Naive B cell (primary cell): ENCODE data around the gene SH2D4B. TPM values are rescaled to one million over a fixed set of nuclear protein-coding genes. Genes with fewer than 3 reads are reported as not detected.

ENCODE experiments used
- ATAC-seq, 2 donors: fragments of 150-1000 bp; cut with Tn5 transposase; 2 replicates each; pipeline ENCODE4 v1.10.0; 2021; ENCODE audit warnings: low read depth in 2 of 2, mild to moderate bottlenecking in 2 of 2, moderate library complexity in 2 of 2
- DNase-seq: peaks from one replicate; pipeline ENCODE4 v3.0.0; 2022
- H3K27ac Mint-ChIP-seq, 6 donors: one replicate each; pipeline ENCODE4 v1.8.0; 2020 to 2022; ENCODE audit warnings: mild to moderate bottlenecking in 6 of 6, mixed read lengths in 6 of 6, moderate library complexity in 5 of 6, inconsistent platforms in 2 of 6
- H3K27me3 Mint-ChIP-seq, 3 donors: one replicate each; pipeline ENCODE4 v1.8.0; 2021 to 2022; ENCODE audit warnings: mixed read lengths in 3 of 3, mild to moderate bottlenecking in 1 of 3
- H3K36me3 Mint-ChIP-seq, 2 donors: one replicate each; pipeline ENCODE4 v1.8.0; 2020 to 2022; ENCODE audit warnings: mixed read lengths in 2 of 2, inconsistent platforms in 1 of 2, mild to moderate bottlenecking in 1 of 2
- H3K4me1 Mint-ChIP-seq, 3 donors: one replicate each; pipeline ENCODE4 v1.8.0; 2020 to 2022; ENCODE audit warnings: mixed read lengths in 3 of 3, inconsistent platforms in 1 of 3, mild to moderate bottlenecking in 1 of 3, moderate library complexity in 1 of 3
- H3K4me3 Mint-ChIP-seq, 8 donors: one replicate each; pipeline ENCODE4 v1.8.0; 2020 to 2022; ENCODE audit warnings: mild to moderate bottlenecking in 8 of 8, mixed read lengths in 8 of 8, moderate library complexity in 8 of 8, inconsistent platforms in 2 of 8
- H3K9me3 Mint-ChIP-seq, 7 donors: one replicate each; pipeline ENCODE4 v1.8.0; 2020 to 2022; ENCODE audit warnings: mixed read lengths in 7 of 7, mild to moderate bottlenecking in 5 of 7, inconsistent platforms in 2 of 7, moderate library complexity in 1 of 7
- polyA plus RNA-seq, 6 donors: library from polyadenylated mRNA; unstranded; fragments of 300-500 nt; fragmentation: Illumina TruSeq; gene quantifications; one replicate each; pipeline ENCODE4 v1.2.3, GENCODE V29; 2021; ENCODE audit warnings: low read depth in 6 of 6

The SH2D4B gene
- under 1 TPM in 1 of 6 donors, not detected in 5; 0.19 TPM for polyA plus RNA-seq

- DNase-seq (no peak), ATAC-seq (no peak)
- peak within 1 kb of the TSS; percentile 57 to 95 (median 78) for H3K27ac Mint-ChIP-seq
- H3K4me1 Mint-ChIP-seq, result peaks cover 43 to 65% (median 64%) of the 10 kb centered on the region in 3 donors
- H3K27me3 Mint-ChIP-seq, result no peaks in the 10 kb centered on the region
- peaks cover 0 to 2% (median 0%) of the 10 kb centered on the region in 7 donors for H3K9me3 Mint-ChIP-seq
- H3K36me3 Mint-ChIP-seq, result no peaks in the 10 kb centered on the region
- peak within 1 kb of the TSS; percentile 29 to 91 (median 84) for H3K4me3 Mint-ChIP-seq
These were observed at the start of gene SH2D4B for GRCh38 chr10:80537736-80538480. Gene SH2D4B, plus strand, starts transcription at chr10:80537902. Its CDS starts 430 bp downstream, at chr10:80538332.

- no peaks in the 10 kb centered on the region for H3K27me3 Mint-ChIP-seq
- DNase-seq (no peak), ATAC-seq (no peak)
- peaks cover 26 to 27% of the 10 kb centered on the region in 2 donors for H3K36me3 Mint-ChIP-seq
- peaks cover 0 to 5% (median 0%) of the 10 kb centered on the region in 7 donors for H3K9me3 Mint-ChIP-seq
- H3K4me1 Mint-ChIP-seq, result peaks cover 58 to 78% (median 60%) of the 10 kb centered on the region in 3 donors
- H3K4me3 Mint-ChIP-seq, result no peak overlapping the region
- H3K27ac Mint-ChIP-seq, result peak overlapping the region in 1 of 6 donors; percentile 80
These were observed 49.1 kb upstream of the SH2D4B start for GRCh38 chr10:80488539-80489066.

DNA sequence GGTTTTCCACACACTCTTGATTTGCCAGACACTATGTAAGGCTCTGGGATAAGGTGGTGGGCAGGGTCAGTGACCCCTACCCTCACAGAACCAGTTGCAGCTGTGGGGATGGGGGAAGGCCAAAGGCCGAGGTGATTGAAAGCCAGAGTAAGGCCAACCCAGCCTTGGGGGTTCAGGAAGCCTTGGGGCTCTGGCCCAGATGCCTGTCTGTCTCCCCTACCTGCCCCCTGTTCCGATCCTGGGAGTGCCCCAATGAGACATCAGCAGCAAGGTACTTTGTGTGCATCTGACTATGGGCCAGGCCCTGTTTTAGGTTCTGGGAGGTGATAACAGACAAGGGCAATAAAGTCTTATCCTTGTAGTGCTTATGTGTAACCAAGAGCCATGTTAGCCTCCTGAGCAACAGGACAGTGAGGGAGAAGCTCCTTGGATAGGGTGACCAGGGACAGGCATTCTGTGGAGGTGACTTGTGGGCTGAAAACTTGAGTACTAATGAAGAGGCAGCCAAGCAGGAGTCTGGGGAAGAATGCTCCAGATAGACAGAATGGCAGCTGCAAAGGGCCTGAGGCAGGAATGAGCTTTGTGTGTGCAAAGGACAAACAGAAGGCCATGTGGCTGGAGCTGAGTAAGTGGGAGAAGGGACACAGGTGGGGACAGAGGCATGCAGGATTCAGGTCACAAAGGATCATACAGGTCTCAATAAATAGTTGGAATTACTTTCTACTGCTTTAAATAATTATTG lies 48.2 kb upstream of the SH2D4B start:
- peaks cover 30 to 32% of the 10 kb centered on the region in 2 donors for H3K36me3 Mint-ChIP-seq
- DNase-seq (no peak), ATAC-seq (no peak)
- peaks cover 0 to 5% (median 0%) of the 10 kb centered on the region in 7 donors for H3K9me3 Mint-ChIP-seq
- H3K4me3 Mint-ChIP-seq, result peak overlapping the region in 1 of 8 donors; percentile 78
- peaks cover 61 to 77% (median 62%) of the 10 kb centered on the region in 3 donors for H3K4me1 Mint-ChIP-seq
- H3K27me3 Mint-ChIP-seq, result no peaks in the 10 kb centered on the region
- H3K27ac Mint-ChIP-seq, result peak overlapping the region in 3 of 6 donors; percentile 11 to 86 (median 80)

DNA sequence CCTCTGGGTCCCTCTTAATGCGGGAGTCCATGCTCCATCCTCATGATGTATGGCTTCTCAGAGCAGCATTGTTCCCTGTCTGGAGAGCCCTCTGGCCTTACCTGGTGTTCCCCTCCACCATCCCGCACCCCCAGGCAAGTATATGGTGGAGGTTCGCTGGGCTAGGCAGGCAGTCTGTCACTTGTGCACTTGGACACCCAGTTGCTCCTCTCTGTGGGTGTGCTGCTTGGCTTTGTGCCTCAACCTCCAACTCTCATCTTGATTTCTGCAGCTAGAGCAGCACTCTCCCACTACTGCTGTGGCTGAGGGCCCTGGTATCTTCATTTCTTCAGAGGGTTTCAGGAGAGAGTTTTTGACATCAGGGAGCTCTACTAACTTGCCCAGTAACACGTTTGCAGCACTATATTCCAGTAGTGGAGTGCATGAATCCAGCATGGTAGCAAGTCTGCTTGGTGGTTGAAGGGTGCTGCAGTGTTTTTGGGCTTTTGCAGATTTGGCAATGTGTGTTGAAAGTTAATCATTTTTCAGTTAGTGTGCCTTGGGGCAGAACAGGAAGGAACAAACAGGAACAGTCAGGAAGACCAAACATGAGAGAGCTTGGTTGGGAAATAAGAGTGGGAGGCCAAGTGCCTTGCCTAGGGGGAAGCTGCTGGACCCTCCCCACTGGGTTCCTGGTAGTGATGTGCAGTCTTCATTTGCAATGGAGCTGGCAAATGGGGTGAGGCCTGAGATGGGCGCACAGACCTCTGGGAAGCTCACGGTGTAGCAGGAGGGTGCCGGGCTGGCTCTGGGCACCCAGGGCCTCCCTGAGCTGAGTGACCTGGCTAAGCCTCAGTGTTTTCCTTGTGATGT lies 46.2 kb upstream of the SH2D4B start:
- Mint-ChIP-seq H3K36me3 (peaks cover 44 to 45% of the 10 kb centered on the region in 2 donors), H3K4me3 (peak overlapping the region in 1 of 8 donors; percentile 48), H3K9me3 (peaks cover under 1 to 11% (median 6%) of the 10 kb centered on the region in 7 donors)

DNA sequence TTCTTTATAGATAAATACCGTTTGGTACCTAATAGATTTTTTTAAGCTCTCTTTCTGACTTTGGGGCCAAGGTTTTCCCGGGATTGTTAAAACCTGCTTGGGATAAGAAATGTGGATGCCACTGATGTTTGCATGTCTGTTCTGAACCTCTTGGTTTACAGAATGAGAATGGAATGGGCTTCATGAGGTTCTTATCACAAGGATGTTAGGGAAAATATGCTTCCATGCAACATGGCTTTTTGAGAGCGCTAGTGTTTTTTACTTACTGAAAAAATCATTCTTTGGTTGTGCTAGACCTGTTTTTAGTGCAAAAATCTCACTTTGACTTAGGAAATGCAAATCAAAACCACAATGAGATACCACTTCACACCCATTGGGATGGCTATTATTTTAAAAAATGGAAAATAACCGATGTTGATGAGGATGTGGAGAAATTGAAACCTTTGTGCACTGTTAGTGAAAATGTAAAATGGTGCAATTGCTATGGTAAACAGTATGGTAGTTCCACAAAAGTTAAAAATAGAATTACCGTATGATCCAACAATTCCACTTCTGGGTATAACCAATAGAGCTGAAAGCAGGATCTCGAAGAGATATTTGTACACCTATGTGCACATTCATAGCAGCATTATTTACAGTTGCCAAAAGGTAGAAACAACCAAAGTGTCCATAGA lies 44.7 kb upstream of the SH2D4B start:
- peaks cover 35 to 59% (median 51%) of the 10 kb centered on the region in 3 donors for H3K4me1 Mint-ChIP-seq
- peaks cover 52% of the 10 kb centered on the region in 2 donors for H3K36me3 Mint-ChIP-seq
- H3K27me3 Mint-ChIP-seq, result no peaks in the 10 kb centered on the region
- ATAC-seq (no peak), DNase-seq (no peak)
- H3K9me3 Mint-ChIP-seq, result peaks cover 7 to 18% (median 12%) of the 10 kb centered on the region in 7 donors
- H3K4me3 Mint-ChIP-seq, result peak overlapping the region in 1 of 8 donors; percentile 22
- H3K27ac Mint-ChIP-seq, result peak overlapping the region in 4 of 6 donors; percentile 3 to 55 (median 18)

More for the DNA sequence above, 46.2 kb upstream of the SH2D4B start:
- Mint-ChIP-seq H3K27me3 (no peaks in the 10 kb centered on the region), H3K4me1 (peaks cover 46 to 62% (median 49%) of the 10 kb centered on the region in 3 donors), H3K27ac (peak overlapping the region in 1 of 6 donors; percentile 54)
- DNase-seq (no peak), ATAC-seq (no peak)

DNA sequence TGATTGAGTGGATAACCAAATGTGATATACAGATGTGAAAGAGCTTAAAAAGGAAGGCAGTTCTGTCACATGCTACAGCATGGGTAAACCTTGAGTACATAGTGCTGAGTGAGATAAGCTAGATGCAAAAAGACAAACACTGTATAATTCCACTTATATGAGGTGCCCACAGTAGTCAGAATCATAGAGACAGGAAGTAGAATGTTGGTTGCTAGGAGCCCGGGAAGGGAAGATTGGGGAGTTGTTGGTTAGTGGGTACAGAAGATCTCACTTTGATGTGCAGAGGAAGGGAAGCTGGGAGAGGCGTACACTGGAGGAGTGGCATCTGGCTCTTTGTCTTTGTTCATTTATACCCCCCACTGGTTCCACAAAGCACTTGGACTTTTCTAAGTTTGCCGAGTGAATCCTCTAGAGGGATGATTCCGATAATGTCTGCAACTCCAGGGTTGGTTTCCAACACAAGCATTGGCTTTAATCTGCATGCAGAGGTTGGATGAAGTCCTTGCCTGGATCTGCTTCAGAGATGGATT lies 44.1 kb upstream of the SH2D4B start:
- peaks cover 40 to 63% (median 57%) of the 10 kb centered on the region in 3 donors for H3K4me1 Mint-ChIP-seq
- H3K4me3 Mint-ChIP-seq, result peak overlapping the region in 2 of 8 donors; percentile 13 to 65

DNA sequence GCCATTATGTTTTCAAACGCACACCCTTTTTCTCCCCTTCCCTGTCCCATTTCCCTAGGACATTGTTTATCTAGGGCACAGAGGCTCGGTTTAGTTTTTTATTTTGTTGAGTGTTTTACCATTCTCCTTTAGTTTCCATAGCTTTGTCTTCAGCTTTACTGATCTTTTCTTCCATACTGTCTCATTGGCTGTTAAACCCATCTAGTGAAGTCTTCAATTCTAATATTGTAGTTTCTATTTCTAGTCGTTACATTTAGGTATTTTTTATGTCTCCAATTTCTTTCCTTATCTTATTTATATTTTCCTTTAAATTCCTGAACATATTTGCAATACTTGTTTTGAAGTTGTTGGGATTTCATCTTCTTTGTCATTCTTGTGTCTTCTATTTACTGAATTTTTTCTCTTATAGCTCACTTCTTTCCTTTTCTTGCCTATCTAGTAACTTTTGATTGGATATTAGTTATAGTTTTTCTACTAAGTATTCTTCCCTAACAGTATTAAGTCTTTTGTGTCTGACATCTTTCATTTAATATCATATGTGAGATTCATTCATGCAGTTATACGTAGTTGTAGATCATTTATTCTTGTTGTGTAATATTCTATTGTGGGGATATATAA lies 41.0 kb upstream of the SH2D4B start:
- Mint-ChIP-seq H3K36me3 (peaks cover 29 to 32% of the 10 kb centered on the region in 2 donors), H3K4me3 (peak overlapping the region in 1 of 8 donors; percentile 25), H3K9me3 (peaks cover 7 to 18% (median 12%) of the 10 kb centered on the region in 7 donors), H3K27ac (peak overlapping the region in 2 of 6 donors; percentile 8 to 43), H3K4me1 (peaks cover 55 to 75% (median 62%) of the 10 kb centered on the region in 3 donors), H3K27me3 (no peaks in the 10 kb centered on the region)
- no peak for DNase-seq
- ATAC-seq, result no peak

More for the DNA sequence above, 44.1 kb upstream of the SH2D4B start:
- H3K27me3 Mint-ChIP-seq, result no peaks in the 10 kb centered on the region
- peak overlapping the region in 4 of 6 donors; percentile 3 to 55 (median 20) for H3K27ac Mint-ChIP-seq
- peaks cover 7 to 18% (median 12%) of the 10 kb centered on the region in 7 donors for H3K9me3 Mint-ChIP-seq
- ATAC-seq (peak in 1 of 2 donors; percentile 27), DNase-seq (no peak)
- peaks cover 52% of the 10 kb centered on the region in 2 donors for H3K36me3 Mint-ChIP-seq

DNA sequence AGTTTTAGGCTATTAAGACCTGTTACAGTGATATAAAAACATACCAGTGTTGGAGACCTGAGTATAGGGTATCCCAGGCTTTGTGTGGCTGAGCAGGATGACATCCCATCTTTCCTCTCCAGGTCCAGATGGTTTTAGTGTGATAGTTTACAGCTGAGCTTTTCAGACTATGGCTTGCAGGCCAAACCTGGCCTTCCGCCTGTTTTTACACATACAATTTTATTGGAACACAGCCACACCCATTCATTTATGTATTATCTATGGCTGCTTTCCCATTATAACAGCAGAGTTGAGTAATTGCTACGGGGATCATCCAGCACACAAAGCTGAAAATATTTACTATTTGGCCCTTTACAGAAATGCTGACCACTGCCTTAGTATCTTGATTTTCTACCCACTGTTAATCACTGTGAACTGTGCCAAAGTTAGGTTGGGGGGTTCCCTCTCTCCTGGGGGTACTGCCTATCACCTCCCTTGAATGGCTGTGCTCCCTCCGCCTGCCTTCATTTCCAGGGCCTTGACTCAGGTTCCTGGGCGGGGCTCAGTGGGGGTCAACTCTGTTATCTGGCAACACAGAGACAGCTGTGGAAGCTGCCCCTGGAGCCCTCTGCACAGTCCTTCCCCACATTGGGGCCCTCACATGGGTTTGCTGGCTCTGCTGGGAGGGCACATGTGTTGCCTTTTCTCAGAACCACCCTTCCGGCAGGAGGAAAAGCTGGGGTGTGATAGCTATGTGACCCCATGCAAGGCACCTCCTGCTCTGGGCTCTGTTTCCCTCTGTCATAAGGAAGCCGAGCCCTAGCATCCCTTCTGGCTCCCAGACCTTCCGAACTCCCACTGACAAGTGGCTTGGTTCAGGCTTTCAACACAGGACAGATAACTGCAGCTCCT lies 40.3 kb upstream of the SH2D4B start:
- H3K36me3 Mint-ChIP-seq, result peaks cover 25 to 26% of the 10 kb centered on the region in 2 donors
- H3K4me1 Mint-ChIP-seq, result peaks cover 62 to 76% (median 68%) of the 10 kb centered on the region in 3 donors
- H3K4me3 Mint-ChIP-seq, result peak overlapping the region in 2 of 8 donors; percentile 17 to 23
- no peak overlapping the region for H3K27ac Mint-ChIP-seq
- no peaks in the 10 kb centered on the region for H3K27me3 Mint-ChIP-seq
- no peak for DNase-seq
- peaks cover 7 to 18% (median 12%) of the 10 kb centered on the region in 7 donors for H3K9me3 Mint-ChIP-seq
- ATAC-seq, result no peak

- H3K4me1 Mint-ChIP-seq, result peaks cover 69 to 77% (median 71%) of the 10 kb centered on the region in 3 donors
- no peak for ATAC-seq
These were observed 39.4 kb upstream of the SH2D4B start for GRCh38 chr10:80498078-80498832.

More at GRCh38 chr10:80498078-80498832, 39.4 kb upstream of the SH2D4B start:
- Mint-ChIP-seq H3K27ac (peak overlapping the region in 4 of 6 donors; percentile 25 to 78 (median 58)), H3K4me3 (peak overlapping the region in 5 of 8 donors; percentile 6 to 92 (median 52)), H3K27me3 (no peaks in the 10 kb centered on the region), H3K9me3 (peaks cover 7 to 18% (median 12%) of the 10 kb centered on the region in 7 donors), H3K36me3 (peaks cover 25 to 26% of the 10 kb centered on the region in 2 donors)
- DNase-seq, result no peak
